ENCODE results near the gene MINDY4. TPM values are rescaled to one million over a fixed set of nuclear protein-coding genes. Genes with fewer than 3 reads are reported as not detected.

The MINDY4 gene
- polyA plus RNA-seq, 2 donors: 1.3 to 1.4 TPM

GRCh38 chr7:30752484-30752883 is 18.7 kb upstream of the MINDY4 start:
- H3K36me3 ChIP-seq (ENCODE audit: control insufficient read depth in 2 of 2, insufficient read depth in 2 of 2, low read length in 1 of 2): no peaks in the 10 kb centered on the region
- peak overlapping the region; percentile 0 to 36 for H3K4me3 ChIP-seq (ENCODE audit: low read depth in 1 of 2, low read length in 2 of 2)
- peaks cover 0 to 1% of the 10 kb centered on the region in 2 donors for H3K9me3 ChIP-seq (ENCODE audit: control insufficient read depth in 2 of 2, insufficient read depth in 1 of 2, low read depth in 1 of 2, low read length in 1 of 2)
- H3K27ac ChIP-seq (ENCODE audit: low read depth in 2 of 2, low read length in 1 of 2): peak overlapping the region; percentile 65 to 78
- no peaks in the 10 kb centered on the region for H3K27me3 ChIP-seq (ENCODE audit: control insufficient read depth in 1 of 2, insufficient read depth in 2 of 2, low read length in 2 of 2)
- 72 to 77% methylated on average over 6 of the region's 6 CpGs for WGBS, 2 donors
- H3K4me1 ChIP-seq (ENCODE audit: control insufficient read depth in 2 of 2, insufficient read depth in 2 of 2, low read length in 1 of 2): peaks cover 6 to 8% of the 10 kb centered on the region in 2 donors

GRCh38 chr7:30752979-30753378 is 18.2 kb upstream of the MINDY4 start:
- H3K27ac ChIP-seq (ENCODE audit: low read depth in 2 of 2, low read length in 1 of 2): peak overlapping the region; percentile 65 to 78
- H3K27me3 ChIP-seq (ENCODE audit: control insufficient read depth in 1 of 2, insufficient read depth in 2 of 2, low read length in 2 of 2): no peaks in the 10 kb centered on the region
- H3K4me3 ChIP-seq (ENCODE audit: low read depth in 1 of 2, low read length in 2 of 2): peak overlapping the region; percentile 0 to 36
- 10 to 19% methylated on average over 5 of the region's 5 CpGs for WGBS, 2 donors
- peaks cover 0 to 1% of the 10 kb centered on the region in 2 donors for H3K9me3 ChIP-seq (ENCODE audit: control insufficient read depth in 2 of 2, insufficient read depth in 1 of 2, low read depth in 1 of 2, low read length in 1 of 2)
- H3K4me1 ChIP-seq (ENCODE audit: control insufficient read depth in 2 of 2, insufficient read depth in 2 of 2, low read length in 1 of 2): peaks cover 6 to 8% of the 10 kb centered on the region in 2 donors
- no peaks in the 10 kb centered on the region for H3K36me3 ChIP-seq (ENCODE audit: control insufficient read depth in 2 of 2, insufficient read depth in 2 of 2, low read length in 1 of 2)

GRCh38 chr7:30754315-30754877 is 16.8 kb upstream of the MINDY4 start:
- Histone ChIP-seq H3K27ac (ENCODE audit: low read depth in 2 of 2, low read length in 1 of 2) (no peak overlapping the region), H3K4me3 (ENCODE audit: low read depth in 1 of 2, low read length in 2 of 2) (no peak overlapping the region), H3K9me3 (ENCODE audit: control insufficient read depth in 2 of 2, insufficient read depth in 1 of 2, low read depth in 1 of 2, low read length in 1 of 2) (peaks cover 0 to 1% of the 10 kb centered on the region in 2 donors), H3K4me1 (ENCODE audit: control insufficient read depth in 2 of 2, insufficient read depth in 2 of 2, low read length in 1 of 2) (peaks cover 6 to 8% of the 10 kb centered on the region in 2 donors), H3K36me3 (ENCODE audit: control insufficient read depth in 2 of 2, insufficient read depth in 2 of 2, low read length in 1 of 2) (no peaks in the 10 kb centered on the region), H3K27me3 (ENCODE audit: control insufficient read depth in 1 of 2, insufficient read depth in 2 of 2, low read length in 2 of 2) (no peaks in the 10 kb centered on the region)
- WGBS, 2 donors: 89 to 93% methylated on average over 6 of the region's 6 CpGs

GRCh38 chr7:30755384-30756154 is 15.6 kb upstream of the MINDY4 start:
- H3K27me3 ChIP-seq (ENCODE audit: control insufficient read depth in 1 of 2, insufficient read depth in 2 of 2, low read length in 2 of 2): no peaks in the 10 kb centered on the region
- H3K4me3 ChIP-seq (ENCODE audit: low read depth in 1 of 2, low read length in 2 of 2): no peak overlapping the region
- H3K27ac ChIP-seq (ENCODE audit: low read depth in 2 of 2, low read length in 1 of 2): no peak overlapping the region
- H3K36me3 ChIP-seq (ENCODE audit: control insufficient read depth in 2 of 2, insufficient read depth in 2 of 2, low read length in 1 of 2): no peaks in the 10 kb centered on the region
- peaks cover 6 to 8% of the 10 kb centered on the region in 2 donors for H3K4me1 ChIP-seq (ENCODE audit: control insufficient read depth in 2 of 2, insufficient read depth in 2 of 2, low read length in 1 of 2)
- H3K9me3 ChIP-seq (ENCODE audit: control insufficient read depth in 2 of 2, insufficient read depth in 1 of 2, low read depth in 1 of 2, low read length in 1 of 2): no peaks in the 10 kb centered on the region
- 79 to 80% methylated on average over 22 of the region's 22 CpGs for WGBS, 2 donors

GRCh38 chr7:30757342-30757692 is 13.9 kb upstream of the MINDY4 start:
- 72 to 73% methylated on average over 6 of the region's 6 CpGs for WGBS, 2 donors
- H3K9me3 ChIP-seq (ENCODE audit: control insufficient read depth in 2 of 2, insufficient read depth in 1 of 2, low read depth in 1 of 2, low read length in 1 of 2): no peaks in the 10 kb centered on the region
- peaks cover 5 to 6% of the 10 kb centered on the region in 2 donors for H3K4me1 ChIP-seq (ENCODE audit: control insufficient read depth in 2 of 2, insufficient read depth in 2 of 2, low read length in 1 of 2)
- H3K36me3 ChIP-seq (ENCODE audit: control insufficient read depth in 2 of 2, insufficient read depth in 2 of 2, low read length in 1 of 2): no peaks in the 10 kb centered on the region
- peak overlapping the region in 1 of 2 donors; percentile 16 for H3K27ac ChIP-seq (ENCODE audit: low read depth in 2 of 2, low read length in 1 of 2)
- no peaks in the 10 kb centered on the region for H3K27me3 ChIP-seq (ENCODE audit: control insufficient read depth in 1 of 2, insufficient read depth in 2 of 2, low read length in 2 of 2)
- no peak overlapping the region for H3K4me3 ChIP-seq (ENCODE audit: low read depth in 1 of 2, low read length in 2 of 2)

- Histone ChIP-seq H3K9me3 (ENCODE audit: control insufficient read depth in 2 of 2, insufficient read depth in 1 of 2, low read depth in 1 of 2, low read length in 1 of 2) (no peaks in the 10 kb centered on the region), H3K4me1 (ENCODE audit: control insufficient read depth in 2 of 2, insufficient read depth in 2 of 2, low read length in 1 of 2) (peaks cover 2 to 3% of the 10 kb centered on the region in 2 donors), H3K4me3 (ENCODE audit: low read depth in 1 of 2, low read length in 2 of 2) (no peak overlapping the region), H3K36me3 (ENCODE audit: control insufficient read depth in 2 of 2, insufficient read depth in 2 of 2, low read length in 1 of 2) (no peaks in the 10 kb centered on the region), H3K27me3 (ENCODE audit: control insufficient read depth in 1 of 2, insufficient read depth in 2 of 2, low read length in 2 of 2) (no peaks in the 10 kb centered on the region), H3K27ac (ENCODE audit: low read depth in 2 of 2, low read length in 1 of 2) (peak overlapping the region in 1 of 2 donors; percentile 47)
- 91 to 96% methylated on average over 3 of the region's 3 CpGs for WGBS, 2 donors
Observed at GRCh38 chr7:30760514-30761213, 10.6 kb upstream of the MINDY4 start.

- Histone ChIP-seq H3K27me3 (ENCODE audit: control insufficient read depth in 1 of 2, insufficient read depth in 2 of 2, low read length in 2 of 2) (no peaks in the 10 kb centered on the region), H3K9me3 (ENCODE audit: control insufficient read depth in 2 of 2, insufficient read depth in 1 of 2, low read depth in 1 of 2, low read length in 1 of 2) (no peaks in the 10 kb centered on the region), H3K27ac (ENCODE audit: low read depth in 2 of 2, low read length in 1 of 2) (no peak overlapping the region), H3K36me3 (ENCODE audit: control insufficient read depth in 2 of 2, insufficient read depth in 2 of 2, low read length in 1 of 2) (no peaks in the 10 kb centered on the region), H3K4me1 (ENCODE audit: control insufficient read depth in 2 of 2, insufficient read depth in 2 of 2, low read length in 1 of 2) (peaks cover 2 to 3% of the 10 kb centered on the region in 2 donors), H3K4me3 (ENCODE audit: low read depth in 1 of 2, low read length in 2 of 2) (no peak overlapping the region)
- 69 to 79% methylated on average over 13 of the region's 13 CpGs for WGBS, 2 donors
Observed at GRCh38 chr7:30761214-30762156, 9.7 kb upstream of the MINDY4 start.

- Histone ChIP-seq H3K9me3 (ENCODE audit: control insufficient read depth in 2 of 2, insufficient read depth in 1 of 2, low read depth in 1 of 2, low read length in 1 of 2) (no peaks in the 10 kb centered on the region), H3K4me3 (ENCODE audit: low read depth in 1 of 2, low read length in 2 of 2) (no peak overlapping the region), H3K4me1 (ENCODE audit: control insufficient read depth in 2 of 2, insufficient read depth in 2 of 2, low read length in 1 of 2) (no peaks in the 10 kb centered on the region), H3K27ac (ENCODE audit: low read depth in 2 of 2, low read length in 1 of 2) (no peak overlapping the region), H3K27me3 (ENCODE audit: control insufficient read depth in 1 of 2, insufficient read depth in 2 of 2, low read length in 2 of 2) (no peaks in the 10 kb centered on the region), H3K36me3 (ENCODE audit: control insufficient read depth in 2 of 2, insufficient read depth in 2 of 2, low read length in 1 of 2) (no peaks in the 10 kb centered on the region)
- WGBS, 2 donors: 65 to 73% methylated on average over 6 of the region's 6 CpGs
Observed at GRCh38 chr7:30764030-30764975, 6.9 kb upstream of the MINDY4 start.

All from esophagus (tissue), 2 donors.